Karpas-422 (cell line): ENCODE data around the gene RADX. TPM values are rescaled to one million over a fixed set of nuclear protein-coding genes. Genes with fewer than 3 reads are reported as not detected.

Experiments used
- DNase-seq: peaks from one replicate; pipeline ENCODE4 v3.0.0-alpha.2; 2015
- H2AFZ ChIP-seq: fragments of 200-600 bp; sonication (generic); 2 replicates; pipeline ENCODE4 v1.6.1; 2014; ENCODE audit warnings: antibody characterized with exemption, low read length, mixed read lengths
- H3K27ac ChIP-seq: fragments of 200-600 bp; sonication (generic); 2 replicates; pipeline ENCODE4 v1.5.1; 2014; ENCODE audit warnings: mild to moderate bottlenecking, low read length, moderate library complexity
- H3K27me3 ChIP-seq: fragments of 200-600 bp; sonication (generic); 2 replicates; pipeline ENCODE4 v1.6.1; 2014; ENCODE audit warnings: low read length, mixed read lengths
- H3K36me3 ChIP-seq: fragments of 200-600 bp; sonication (generic); 2 replicates; pipeline ENCODE4 v1.6.1; 2014; ENCODE audit warnings: low read length, mixed read lengths; ENCODE audit not compliant: insufficient read depth
- H3K4me1 ChIP-seq: fragments of 200-600 bp; sonication (generic); 2 replicates; pipeline ENCODE4 v1.6.1; 2014; ENCODE audit warnings: mild to moderate bottlenecking, low read length, mixed read lengths
- H3K4me2 ChIP-seq: fragments of 200-600 bp; sonication (generic); 2 replicates; pipeline ENCODE4 v1.6.1; 2014; ENCODE audit warnings: low read length, low read depth, mild to moderate bottlenecking; ENCODE audit not compliant: poor library complexity, severe bottlenecking
- H3K4me3 ChIP-seq: fragments of 200-600 bp; sonication (generic); 2 replicates; pipeline ENCODE4 v1.5.1; 2014; ENCODE audit warnings: mild to moderate bottlenecking, antibody characterized with exemption, low read length, mixed read lengths
- H3K79me2 ChIP-seq: fragments of 200-600 bp; sonication (generic); 2 replicates; pipeline ENCODE4 v1.6.1; 2014; ENCODE audit warnings: mild to moderate bottlenecking, low read length, mixed read lengths
- H3K9ac ChIP-seq: fragments of 200-600 bp; sonication (generic); 2 replicates; pipeline ENCODE4 v1.6.0; 2014; ENCODE audit warnings: low read length
- H3K9me2 ChIP-seq: fragments of 200-600 bp; sonication (generic), shearing (Covaris generic); replicated peaks from 2 replicates; pipeline ENCODE4 v1.6.0; 2014; ENCODE audit warnings: mild to moderate bottlenecking, low read length, moderate library complexity; ENCODE audit not compliant: insufficient read depth
- H3K9me3 ChIP-seq: fragments of 300-700, 200-600 bp; sonication (generic); 2 replicates; pipeline ENCODE4 v1.6.1; 2014; ENCODE audit warnings: low read length, mixed read lengths
- H4K20me1 ChIP-seq: fragments of 200-600 bp; sonication (generic); 2 replicates; pipeline ENCODE4 v1.6.1; 2014; ENCODE audit warnings: mild to moderate bottlenecking, antibody characterized with exemption, low read length, low read depth; ENCODE audit not compliant: insufficient read depth
- total RNA-seq: library from RNA; depleted of rRNA; stranded (reverse); fragments of >200 nt; shearing (Covaris generic); gene quantifications from 2 replicates; pipeline ENCODE4 v1.2.3, GENCODE V29; 2014; ENCODE audit warnings: low replicate concordance

RADX gene
- total RNA-seq, 1 experiment from 2014 or later = 18.4 TPM

- Histone ChIP-seq H3K9me2 (no peaks in the 10 kb centered on the region), H2AFZ (no peak overlapping the region), H3K9me3 (no peaks in the 10 kb centered on the region), H4K20me1 (no peaks in the 10 kb centered on the region), H3K9ac (no peak overlapping the region), H3K4me2 (no peak overlapping the region), H3K36me3 (no peaks in the 10 kb centered on the region), H3K79me2 (peaks cover 11% of the 10 kb centered on the region), H3K27ac (no peak overlapping the region), H3K4me1 (peaks cover 4% of the 10 kb centered on the region), H3K27me3 (no peaks in the 10 kb centered on the region), H3K4me3 (no peak overlapping the region)
- no peak for DNase-seq
Measured at GRCh38 chrX:106608016-106608415, 3.8 kb upstream of the RADX start.

GRCh38 chrX:106611317-106611678 lies 480 bp upstream of the RADX start:
- Histone ChIP-seq H3K9me2 (no peaks in the 10 kb centered on the region), H3K27me3 (no peaks in the 10 kb centered on the region), H3K4me2 (peak overlapping the region; percentile 61), H3K4me3 (peak overlapping the region; percentile 82), H3K36me3 (no peaks in the 10 kb centered on the region), H3K9me3 (no peaks in the 10 kb centered on the region), H3K27ac (no peak overlapping the region), H3K4me1 (peaks cover 17% of the 10 kb centered on the region), H3K9ac (peak overlapping the region; percentile 59), H2AFZ (peak overlapping the region; percentile 94), H3K79me2 (peaks cover 44% of the 10 kb centered on the region), H4K20me1 (no peaks in the 10 kb centered on the region)
- no peak for DNase-seq

- Histone ChIP-seq H3K4me1 (peaks cover 17% of the 10 kb centered on the region), H3K36me3 (no peaks in the 10 kb centered on the region), H2AFZ (no peak overlapping the region; the same call in 1 of the 2 replicates), H3K4me2 (peak overlapping the region; percentile 61), H3K9ac (peak overlapping the region; percentile 86), H3K27me3 (no peaks in the 10 kb centered on the region), H3K4me3 (peak overlapping the region; percentile 82), H3K79me2 (peaks cover 55% of the 10 kb centered on the region), H3K9me3 (no peaks in the 10 kb centered on the region), H4K20me1 (no peaks in the 10 kb centered on the region), H3K27ac (peak overlapping the region; percentile 35), H3K9me2 (no peaks in the 10 kb centered on the region)
- no peak for DNase-seq
Measured at GRCh38 chrX:106612393-106612763, 600 bp downstream of the RADX start.

GRCh38 chrX:106613277-106613676 lies 1.5 kb downstream of the RADX start:
- Histone ChIP-seq H3K9ac (peak overlapping the region; percentile 86), H4K20me1 (no peaks in the 10 kb centered on the region), H3K4me2 (peak overlapping the region; percentile 61), H3K9me3 (no peaks in the 10 kb centered on the region), H3K27me3 (no peaks in the 10 kb centered on the region), H3K4me3 (peak overlapping the region; percentile 82), H3K27ac (peak overlapping the region; percentile 35), H3K36me3 (no peaks in the 10 kb centered on the region), H3K79me2 (peaks cover 64% of the 10 kb centered on the region), H2AFZ (no peak overlapping the region), H3K9me2 (no peaks in the 10 kb centered on the region), H3K4me1 (peaks cover 17% of the 10 kb centered on the region)
- peak; percentile 49 for DNase-seq

- peaks cover 20% of the 10 kb centered on the region for H3K4me1 ChIP-seq
- no peaks in the 10 kb centered on the region for H4K20me1 ChIP-seq
- H3K36me3 ChIP-seq = no peaks in the 10 kb centered on the region
- H3K9me3 ChIP-seq = no peaks in the 10 kb centered on the region
- H3K9ac ChIP-seq = no peak overlapping the region
- H3K79me2 ChIP-seq = peaks cover 81% of the 10 kb centered on the region
- no peaks in the 10 kb centered on the region for H3K27me3 ChIP-seq
- no peak overlapping the region for H3K27ac ChIP-seq
- H3K4me2 ChIP-seq = peak overlapping the region; percentile 61
- no peaks in the 10 kb centered on the region for H3K9me2 ChIP-seq
- H2AFZ ChIP-seq = no peak overlapping the region
- no peak for DNase-seq
- H3K4me3 ChIP-seq = no peak overlapping the region
Measured at GRCh38 chrX:106615041-106615440, 3.3 kb downstream of the RADX start.

GRCh38 chrX:106619797-106620196 lies 8.0 kb downstream of the RADX start:
- DNase-seq = no peak
- no peaks in the 10 kb centered on the region for H4K20me1 ChIP-seq
- no peak overlapping the region for H3K4me3 ChIP-seq
- H3K27me3 ChIP-seq = no peaks in the 10 kb centered on the region
- no peak overlapping the region for H3K27ac ChIP-seq
- no peak overlapping the region for H2AFZ ChIP-seq
- no peak overlapping the region for H3K4me2 ChIP-seq
- H3K9me2 ChIP-seq = no peaks in the 10 kb centered on the region
- no peaks in the 10 kb centered on the region for H3K9me3 ChIP-seq
- no peak overlapping the region for H3K9ac ChIP-seq
- H3K36me3 ChIP-seq = no peaks in the 10 kb centered on the region
- H3K79me2 ChIP-seq = peaks cover 88% of the 10 kb centered on the region
- H3K4me1 ChIP-seq = peaks cover 9% of the 10 kb centered on the region

GRCh38 chrX:106621836-106622235 lies 10.1 kb downstream of the RADX start:
- no peak for DNase-seq
- no peak overlapping the region for H3K9ac ChIP-seq
- no peaks in the 10 kb centered on the region for H3K9me2 ChIP-seq
- H3K4me3 ChIP-seq = no peak overlapping the region
- H3K4me2 ChIP-seq = no peak overlapping the region
- no peaks in the 10 kb centered on the region for H3K27me3 ChIP-seq
- H3K79me2 ChIP-seq = peaks cover 70% of the 10 kb centered on the region
- no peaks in the 10 kb centered on the region for H3K36me3 ChIP-seq
- no peak overlapping the region for H3K27ac ChIP-seq
- peaks cover 3% of the 10 kb centered on the region; the same call in 1 of the 2 replicates for H3K4me1 ChIP-seq
- H3K9me3 ChIP-seq = no peaks in the 10 kb centered on the region
- H4K20me1 ChIP-seq = no peaks in the 10 kb centered on the region
- H2AFZ ChIP-seq = no peak overlapping the region

- Histone ChIP-seq H3K27ac (no peak overlapping the region), H3K4me1 (no peaks in the 10 kb centered on the region), H3K79me2 (peaks cover 22% of the 10 kb centered on the region), H3K9me3 (no peaks in the 10 kb centered on the region), H3K36me3 (no peaks in the 10 kb centered on the region), H3K9me2 (no peaks in the 10 kb centered on the region), H3K27me3 (no peaks in the 10 kb centered on the region), H3K4me3 (no peak overlapping the region), H2AFZ (no peak overlapping the region), H3K4me2 (no peak overlapping the region), H4K20me1 (no peaks in the 10 kb centered on the region), H3K9ac (no peak overlapping the region)
- DNase-seq = no peak
Measured at GRCh38 chrX:106626789-106627188, 15.0 kb downstream of the RADX start.

- Histone ChIP-seq H3K9me2 (no peaks in the 10 kb centered on the region), H4K20me1 (no peaks in the 10 kb centered on the region), H3K27ac (no peak overlapping the region), H3K4me1 (no peaks in the 10 kb centered on the region), H3K36me3 (0 out of 2 replicates have a peak, but pooled peaks cover 9% of the 10 kb centered on the region), H3K9ac (no peak overlapping the region), H3K27me3 (no peaks in the 10 kb centered on the region), H2AFZ (no peak overlapping the region), H3K4me3 (no peak overlapping the region), H3K9me3 (no peaks in the 10 kb centered on the region), H3K79me2 (no peaks in the 10 kb centered on the region; the same call in 1 of the 2 replicates), H3K4me2 (no peak overlapping the region)
- no peak for DNase-seq
Measured at GRCh38 chrX:106631615-106632014, 19.8 kb downstream of the RADX start.
